Activated CD8-positive, alpha-beta T cell treated with anti-CD3 and anti-CD28 coated beads for 36 hours (primary cell): Measurements from ENCODE around the gene ZNF17. TPM values are rescaled to one million over a fixed set of nuclear protein-coding genes. Genes with fewer than 3 reads are reported as not detected.

Experiments
- ATAC-seq: fragments of 200-7000 bp; cut with Tn5 transposase; one replicate; pipeline ENCODE4 v1.10.0; 2021; ENCODE audit warnings: mild to moderate bottlenecking, moderate library complexity
- CTCF ChIA-PET: fragments of 350-600 bp; sonication (Branson Sonifier 250); formaldehyde crosslinking; loops from one replicate; lab custom pipeline; 2021; ENCODE audit warnings: antibody characterized with exemption; lab: Charles Lee
- POLR2A ChIA-PET: fragments of 350-600 bp; sonication (Branson Sonifier 250); formaldehyde crosslinking; loops from one replicate; lab custom pipeline; 2021; ENCODE audit warnings: antibody characterized with exemption; lab: Charles Lee
- DNase-seq: peaks from one replicate; pipeline ENCODE4 v3.0.0-alpha.2; 2020
- H3K27ac Mint-ChIP-seq: one replicate; pipeline ENCODE4 v1.8.0; 2021; ENCODE audit warnings: mild to moderate bottlenecking, mixed read lengths
- H3K27me3 Mint-ChIP-seq: one replicate; pipeline ENCODE4 v1.8.0; 2021; ENCODE audit warnings: mixed read lengths
- H3K36me3 Mint-ChIP-seq: one replicate; pipeline ENCODE4 v1.8.0; 2021; ENCODE audit warnings: low read depth, mixed read lengths
- H3K4me1 Mint-ChIP-seq: one replicate; pipeline ENCODE4 v1.8.0; 2021; ENCODE audit warnings: low read depth, mixed read lengths
- H3K4me3 Mint-ChIP-seq: one replicate; pipeline ENCODE4 v1.8.0; 2021; ENCODE audit warnings: mild to moderate bottlenecking, moderate library complexity, mixed read lengths
- H3K9me3 Mint-ChIP-seq: one replicate; pipeline ENCODE4 v1.8.0; 2021; ENCODE audit warnings: mixed read lengths
- intact Hi-C: fragments of 100-400 bp; cut with micrococcal nuclease; formaldehyde crosslinking; loops from one replicate; pipeline ENCODE4 v1.10.0; 2022
- total RNA-seq, 2 experiments: library from RNA; stranded (reverse); gene quantifications; one replicate each; pipeline ENCODE4 v1.2.3, GENCODE V29; 2021
- TF ChIP-seq, protein P1 (sequence below): fragments of 200-600 bp; IDR thresholded peaks from one replicate; pipeline ENCODE4 v1.8.0; 2022; ENCODE audit warnings: antibody characterized with exemption, mild to moderate bottlenecking

Gene ZNF17
- total RNA-seq, 2 experiments from 2014 or later: 5.7 to 8.8 TPM

DNA sequence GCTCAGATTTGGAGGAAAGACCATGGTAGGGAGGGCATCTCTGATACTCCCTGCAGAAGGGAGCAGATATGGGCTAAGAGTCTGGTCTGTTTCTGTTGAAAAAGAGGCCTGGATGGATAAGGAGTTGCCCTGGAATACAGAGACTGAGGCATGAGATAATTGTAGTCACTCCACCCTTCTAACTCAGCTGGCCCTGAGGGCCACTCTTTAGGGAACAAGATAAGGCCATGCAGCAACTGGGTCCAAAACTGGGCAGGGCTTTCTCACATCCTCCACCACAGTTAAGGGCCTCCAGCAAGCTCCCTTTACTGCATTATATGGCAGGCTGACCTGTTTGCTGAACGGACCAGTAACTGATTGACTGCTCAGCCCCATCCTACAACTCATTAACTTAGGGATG is 25.5 kb downstream of the ZNF17 start:
- Mint-ChIP-seq H3K9me3 (peaks cover 29% of the 10 kb centered on the region), H3K27ac (peak overlapping the region; percentile 90), H3K36me3 (peaks cover 57% of the 10 kb centered on the region), H3K4me1 (peaks cover 32% of the 10 kb centered on the region), H3K27me3 (no peaks in the 10 kb centered on the region), H3K4me3 (peak overlapping the region; percentile 87)
- DNase-seq (no peak), ATAC-seq (no peak)
- TF ChIP-seq, protein P1, sequence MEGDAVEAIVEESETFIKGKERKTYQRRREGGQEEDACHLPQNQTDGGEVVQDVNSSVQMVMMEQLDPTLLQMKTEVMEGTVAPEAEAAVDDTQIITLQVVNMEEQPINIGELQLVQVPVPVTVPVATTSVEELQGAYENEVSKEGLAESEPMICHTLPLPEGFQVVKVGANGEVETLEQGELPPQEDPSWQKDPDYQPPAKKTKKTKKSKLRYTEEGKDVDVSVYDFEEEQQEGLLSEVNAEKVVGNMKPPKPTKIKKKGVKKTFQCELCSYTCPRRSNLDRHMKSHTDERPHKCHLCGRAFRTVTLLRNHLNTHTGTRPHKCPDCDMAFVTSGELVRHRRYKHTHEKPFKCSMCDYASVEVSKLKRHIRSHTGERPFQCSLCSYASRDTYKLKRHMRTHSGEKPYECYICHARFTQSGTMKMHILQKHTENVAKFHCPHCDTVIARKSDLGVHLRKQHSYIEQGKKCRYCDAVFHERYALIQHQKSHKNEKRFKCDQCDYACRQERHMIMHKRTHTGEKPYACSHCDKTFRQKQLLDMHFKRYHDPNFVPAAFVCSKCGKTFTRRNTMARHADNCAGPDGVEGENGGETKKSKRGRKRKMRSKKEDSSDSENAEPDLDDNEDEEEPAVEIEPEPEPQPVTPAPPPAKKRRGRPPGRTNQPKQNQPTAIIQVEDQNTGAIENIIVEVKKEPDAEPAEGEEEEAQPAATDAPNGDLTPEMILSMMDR: no peak
- intact Hi-C loops: no loop called here
- ChIA-PET CTCF (interaction anchor here (1.0 kb wide), 1 partner anchor 29 kb away, joined by 3 read pairs; no protein-coding TSS in a partner anchor), POLR2A (interaction anchor here (0.9 to 2.0 kb wide), 5 partner anchors 32 to 868 kb away, joined by 3 to 7 read pairs (median 3); partner anchors contain the start of gene ZNF154)

DNA sequence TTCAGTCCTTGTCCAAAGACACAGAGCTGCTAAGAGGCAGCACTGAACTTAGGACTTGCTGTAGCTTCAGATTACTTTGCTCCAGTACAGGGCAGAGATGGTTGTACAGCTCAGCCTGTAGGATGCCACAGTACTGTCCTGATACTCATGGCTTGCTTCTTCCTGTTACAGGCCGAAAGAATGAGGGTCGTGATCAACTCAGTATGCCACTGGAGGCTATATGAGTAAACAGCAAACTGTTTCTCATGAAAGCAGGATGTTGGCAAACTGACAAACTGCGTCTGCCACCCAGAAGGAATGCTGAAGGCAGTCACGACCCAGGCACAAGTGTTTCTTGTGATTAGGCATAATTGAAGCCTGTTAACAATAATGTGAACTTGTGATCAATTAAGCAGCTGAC is 27.0 kb downstream of the ZNF17 start:
- ChIA-PET CTCF (no interaction called here), POLR2A (no interaction called here)
- no peak for DNase-seq
- TF ChIP-seq, protein P1: no peak
- peaks cover 42% of the 10 kb centered on the region for H3K9me3 Mint-ChIP-seq
- no peak overlapping the region for H3K27ac Mint-ChIP-seq
- peaks cover 32% of the 10 kb centered on the region for H3K4me1 Mint-ChIP-seq
- no peaks in the 10 kb centered on the region for H3K27me3 Mint-ChIP-seq
- ATAC-seq: no peak
- no peak overlapping the region for H3K4me3 Mint-ChIP-seq
- peaks cover 72% of the 10 kb centered on the region for H3K36me3 Mint-ChIP-seq
- intact Hi-C loops: no loop called here

DNA sequence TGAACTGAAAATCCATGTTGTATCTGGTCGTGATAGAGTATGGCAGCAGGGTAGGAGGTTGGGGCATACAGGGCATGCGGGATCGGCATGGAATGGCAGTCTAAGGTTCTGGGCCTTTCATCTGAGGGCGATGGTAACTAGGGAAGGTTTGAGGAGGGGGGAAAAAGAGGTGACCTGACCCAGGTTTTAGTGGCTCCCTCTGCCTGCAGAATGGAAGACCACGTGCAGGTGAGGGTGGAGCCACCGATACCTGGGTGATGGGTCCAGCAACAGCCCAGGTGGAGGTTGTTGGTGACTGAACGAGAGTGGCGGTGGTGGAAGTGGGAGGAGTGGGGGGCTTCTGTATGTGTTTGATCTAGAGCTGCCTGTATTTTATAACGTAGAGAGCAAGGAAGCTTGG is 28.0 kb downstream of the ZNF17 start:
- intact Hi-C loops: no loop called here
- no peak for DNase-seq
- no peak overlapping the region for H3K27ac Mint-ChIP-seq
- no peaks in the 10 kb centered on the region for H3K27me3 Mint-ChIP-seq
- TF ChIP-seq, protein P1: no peak
- H3K36me3 Mint-ChIP-seq: peaks cover 82% of the 10 kb centered on the region
- H3K4me3 Mint-ChIP-seq: no peak overlapping the region
- ChIA-PET CTCF (no interaction called here), POLR2A (no interaction called here)
- peaks cover 32% of the 10 kb centered on the region for H3K4me1 Mint-ChIP-seq
- no peak for ATAC-seq
- H3K9me3 Mint-ChIP-seq: peaks cover 52% of the 10 kb centered on the region

DNA sequence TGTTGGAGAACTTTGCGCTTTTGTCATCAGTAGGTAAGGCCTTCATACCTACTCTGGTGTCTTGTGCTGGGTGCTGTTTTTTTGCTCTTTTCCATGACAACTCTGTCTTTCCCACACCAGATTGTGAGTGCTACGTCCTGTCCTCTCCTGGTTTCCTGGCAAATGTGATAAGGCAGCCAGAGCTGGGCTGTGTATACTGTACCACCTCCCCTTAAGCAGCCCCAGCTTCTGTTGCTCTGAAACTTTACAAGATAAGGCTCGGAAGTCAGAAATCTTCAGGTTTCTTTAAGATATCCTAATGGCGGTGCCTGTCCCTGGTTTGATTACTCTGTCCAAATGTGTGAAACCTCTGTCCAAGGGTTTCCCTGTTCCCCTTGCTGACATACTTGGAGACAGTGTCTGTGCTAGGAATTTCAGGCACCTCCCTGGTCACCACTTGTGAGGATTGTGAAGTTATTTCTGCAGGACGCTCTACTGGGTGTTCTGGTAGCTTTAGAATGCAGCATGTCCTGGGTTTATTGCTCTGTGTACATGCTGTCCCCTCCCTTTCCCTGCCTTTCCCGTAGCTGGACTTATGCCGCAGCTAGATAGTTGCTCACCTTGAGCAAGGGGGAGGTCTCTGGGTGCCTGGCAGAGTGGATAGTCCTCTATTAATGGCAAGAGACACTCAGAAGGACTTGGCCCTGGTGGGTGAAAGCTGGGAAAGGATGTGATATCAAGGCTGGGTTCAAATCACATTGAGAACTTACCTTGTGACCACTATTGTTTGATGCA is 31.2 kb downstream of the ZNF17 start:
- TF ChIP-seq, protein P1: no peak
- H3K27ac Mint-ChIP-seq: no peak overlapping the region
- CTCF ChIA-PET: no interaction called here
- peaks cover 89% of the 10 kb centered on the region for H3K36me3 Mint-ChIP-seq
- intact Hi-C loops: no loop called here
- H3K4me1 Mint-ChIP-seq: peaks cover 13% of the 10 kb centered on the region
- H3K4me3 Mint-ChIP-seq: no peak overlapping the region
- DNase-seq: no peak
- peaks cover 69% of the 10 kb centered on the region for H3K9me3 Mint-ChIP-seq
- no peaks in the 10 kb centered on the region for H3K27me3 Mint-ChIP-seq
- no peak for ATAC-seq
- POLR2A ChIA-PET: no interaction called here

DNA sequence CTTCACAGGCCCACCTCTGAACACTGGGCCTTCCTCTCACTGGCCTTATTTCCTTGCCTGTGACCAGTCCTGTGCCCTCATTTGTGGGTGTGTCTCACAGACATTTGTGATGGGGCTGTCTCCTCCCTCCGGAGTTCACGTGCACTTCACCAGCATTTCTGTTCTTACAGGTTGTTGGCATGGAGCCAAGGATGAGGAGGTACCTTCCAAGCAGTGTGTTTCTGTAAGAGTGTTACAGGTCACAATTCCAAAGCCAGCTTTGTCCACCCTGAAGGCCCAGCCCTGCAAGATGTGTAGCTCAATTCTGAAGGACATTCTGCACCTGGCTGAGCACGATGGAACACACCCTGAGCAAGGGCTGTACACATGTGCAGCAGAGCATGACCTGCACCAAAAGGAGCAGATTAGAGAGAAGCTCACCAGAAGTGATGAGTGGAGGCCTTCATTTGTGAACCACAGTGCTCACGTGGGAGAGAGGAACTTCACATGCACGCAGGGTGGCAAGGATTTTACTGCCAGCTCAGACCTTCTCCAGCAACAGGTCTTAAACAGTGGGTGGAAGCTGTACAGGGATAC is 32.2 kb downstream of the ZNF17 start:
- POLR2A ChIA-PET: no interaction called here
- H3K9me3 Mint-ChIP-seq: peaks cover 72% of the 10 kb centered on the region
- CTCF ChIA-PET: no interaction called here

More for the DNA sequence above, 32.2 kb downstream of the ZNF17 start:
- H3K4me1 Mint-ChIP-seq: peaks cover 10% of the 10 kb centered on the region
- no peak for ATAC-seq
- H3K27ac Mint-ChIP-seq: no peak overlapping the region
- TF ChIP-seq, protein P1: no peak
- intact Hi-C loops: no loop called here
- H3K27me3 Mint-ChIP-seq: no peaks in the 10 kb centered on the region
- no peak for DNase-seq
- no peak overlapping the region for H3K4me3 Mint-ChIP-seq
- H3K36me3 Mint-ChIP-seq: peaks cover 86% of the 10 kb centered on the region
